Breast epithelium (tissue), 3 donors: ENCODE data around the gene MTARC2.

Experiments
- CTCF ChIP-seq, 3 donors: fragments of 450-650 bp; IDR thresholded peaks; one replicate each; pipeline ENCODE4 v1.5.1; 2016 to 2017; ENCODE audit warnings: antibody characterized with exemption in 3 of 3, mild to moderate bottlenecking in 3 of 3, moderate library complexity in 3 of 3
- POLR2A ChIP-seq: fragments of 450-650 bp; IDR thresholded peaks from one replicate; pipeline ENCODE4 v1.6.1; 2016; ENCODE audit warnings: antibody characterized with exemption, mild to moderate bottlenecking, moderate library complexity
- POLR2AphosphoS5 ChIP-seq, 3 donors: sonication (generic); formaldehyde crosslinking; IDR thresholded peaks; one replicate each; pipeline ENCODE4 v1.6.1; 2017; ENCODE audit warnings: antibody characterized with exemption in 3 of 3

GRCh38 chr1:220789532-220790147 is 41.5 kb downstream of the MTARC2 start:
- TF ChIP-seq CTCF (IDR thresholded peaks at IDR 0.05) (no peak), POLR2AphosphoS5 (IDR thresholded peaks at IDR 0.05) (no peak), POLR2A (no peak)
